Stimulated activated CD4-positive, alpha-beta T cell treated with anti-CD3 and anti-CD28 coated beads, Interleukin-12 subunit alpha, Interleukin-12 subunit beta, amount 100 ng/mL, for 4 hours (primary cell): ENCODE results near the gene ODAD2.
"Not testable (repeated sequence)": the region's sequence is repeated elsewhere in the genome, so short reads cannot be mapped to it uniquely, and the experiment has no call there.

Source experiments
- DNase-seq: peaks from one replicate; pipeline ENCODE4 v3.0.0-alpha.2; 2020

The ODAD2 gene

DNA sequence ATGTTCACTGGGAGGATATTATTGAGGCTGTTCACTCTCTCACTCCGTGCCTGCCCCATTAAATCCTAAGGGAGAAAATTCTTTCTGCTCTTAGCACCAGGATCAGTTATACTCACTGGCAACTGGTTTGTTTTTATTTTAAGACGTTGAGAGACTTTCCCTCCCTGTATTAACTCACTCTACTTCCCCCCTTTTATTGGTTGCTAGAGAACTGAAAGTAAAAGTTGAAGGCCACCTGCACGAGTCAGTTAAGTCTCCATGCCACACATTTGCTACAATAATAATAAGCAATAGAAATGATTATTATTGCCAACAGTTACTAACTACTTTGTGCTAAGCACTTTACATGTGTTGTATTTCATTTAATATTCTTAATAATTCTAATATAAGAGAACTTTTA is 40.5 kb downstream of the ODAD2 start:
- DNase-seq, result not testable (repeated sequence)

DNA sequence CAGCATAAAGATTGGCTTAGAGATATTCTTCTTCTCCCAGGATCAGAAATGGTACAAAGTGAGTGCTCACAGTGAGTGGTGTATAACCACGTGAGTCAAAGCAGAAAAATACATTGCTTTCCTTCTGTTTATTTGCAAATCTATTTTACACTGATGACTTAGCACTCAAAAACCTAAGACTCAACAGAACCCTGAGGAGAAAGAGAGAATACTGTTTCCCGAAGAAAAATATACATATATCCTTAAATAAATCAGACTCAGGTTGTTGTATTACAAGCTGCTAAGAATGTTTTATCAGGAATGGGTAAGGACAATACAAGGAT is 48.7 kb downstream of the ODAD2 start:
- DNase-seq, result no peak

DNA sequence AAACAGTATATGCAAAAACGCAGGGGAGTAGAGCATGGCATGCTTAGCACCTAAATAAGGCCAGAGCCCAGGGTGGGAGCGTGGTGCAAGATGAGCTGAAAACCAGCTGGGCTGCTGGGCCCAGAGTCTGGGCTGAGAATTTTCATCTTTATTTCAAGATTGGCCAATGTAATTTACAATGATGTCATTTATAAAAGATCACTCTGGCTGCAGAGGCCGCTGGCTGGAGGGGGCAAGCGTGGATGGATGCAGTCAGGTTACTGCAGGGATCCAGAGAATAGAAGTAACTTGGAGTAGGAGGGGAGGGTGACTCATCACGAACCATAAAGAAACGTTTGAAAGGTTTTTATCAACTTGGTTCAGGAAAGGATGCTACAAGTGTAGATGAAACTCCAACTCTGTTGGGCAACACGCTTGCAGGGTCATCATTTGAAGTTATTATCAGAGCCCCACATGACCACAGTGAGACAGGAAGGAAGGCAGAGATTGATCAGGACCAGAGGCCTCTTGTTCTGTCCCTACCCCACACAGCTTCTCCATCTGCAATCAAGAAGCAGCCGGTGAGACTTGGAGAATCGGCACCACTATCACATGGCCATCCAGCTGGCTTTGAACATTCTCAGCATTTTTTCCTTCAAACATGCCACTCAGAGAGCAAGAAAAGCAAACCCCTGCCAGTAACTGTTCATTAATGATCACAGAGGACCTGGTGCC is 49.2 kb downstream of the ODAD2 start:
- DNase-seq, result no peak

DNA sequence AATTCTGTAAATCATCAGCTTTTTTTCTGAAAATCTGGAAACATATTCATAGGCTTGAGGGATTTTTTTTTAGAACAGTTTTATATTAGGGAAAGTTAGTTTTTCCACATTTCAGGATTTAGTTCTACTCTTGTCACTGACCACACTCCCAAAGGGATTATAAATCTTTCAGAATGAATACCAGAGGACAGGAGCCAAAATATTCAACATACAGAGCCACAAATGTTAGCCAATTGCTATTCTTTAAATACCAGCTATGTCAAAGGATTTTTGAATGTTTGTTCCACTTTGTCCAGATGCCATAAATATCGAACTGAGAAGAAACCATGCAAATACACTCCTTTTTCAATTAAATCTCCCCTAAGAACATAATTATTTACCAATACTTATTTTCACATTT is 50.7 kb downstream of the ODAD2 start:
- no peak for DNase-seq

DNA sequence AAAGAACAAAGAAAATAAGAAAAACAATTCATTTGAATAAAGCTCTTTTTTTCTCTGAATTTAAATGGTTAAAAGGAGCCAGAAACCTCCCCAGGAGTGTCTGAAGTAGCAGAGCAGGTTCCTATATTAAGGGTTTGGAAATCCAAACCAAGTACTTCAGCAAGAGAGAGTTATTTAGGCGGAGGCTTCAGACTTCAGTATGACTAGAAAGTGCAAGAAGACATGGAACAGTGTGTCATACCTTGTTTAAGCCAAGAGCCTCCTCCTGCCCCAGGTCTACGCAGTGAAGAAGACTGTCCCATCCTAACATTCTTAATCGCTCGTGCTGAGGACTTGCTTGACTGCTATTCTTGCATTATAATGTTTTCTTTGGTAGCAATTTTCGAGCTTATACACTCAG is 51.3 kb downstream of the ODAD2 start:
- no peak for DNase-seq

DNA sequence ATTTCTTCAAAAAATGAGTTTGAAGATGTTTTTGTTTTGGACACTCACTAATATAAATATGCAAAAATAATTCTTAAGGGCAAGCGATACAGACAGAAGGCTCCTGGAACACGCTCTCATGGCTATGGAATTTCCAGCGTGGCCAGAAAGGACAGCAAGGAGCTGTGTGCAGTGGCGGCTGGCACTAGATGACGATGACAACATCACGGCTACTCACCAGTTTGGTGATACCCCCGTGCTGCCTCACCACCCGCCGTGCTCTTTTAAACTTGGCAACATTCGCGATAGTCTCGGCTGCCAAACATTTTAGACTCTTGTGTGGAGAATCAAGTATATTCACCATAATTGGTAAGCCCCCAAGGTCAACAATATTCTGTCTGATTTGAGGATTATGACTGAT is 54.9 kb downstream of the ODAD2 start:
- no peak for DNase-seq

DNA sequence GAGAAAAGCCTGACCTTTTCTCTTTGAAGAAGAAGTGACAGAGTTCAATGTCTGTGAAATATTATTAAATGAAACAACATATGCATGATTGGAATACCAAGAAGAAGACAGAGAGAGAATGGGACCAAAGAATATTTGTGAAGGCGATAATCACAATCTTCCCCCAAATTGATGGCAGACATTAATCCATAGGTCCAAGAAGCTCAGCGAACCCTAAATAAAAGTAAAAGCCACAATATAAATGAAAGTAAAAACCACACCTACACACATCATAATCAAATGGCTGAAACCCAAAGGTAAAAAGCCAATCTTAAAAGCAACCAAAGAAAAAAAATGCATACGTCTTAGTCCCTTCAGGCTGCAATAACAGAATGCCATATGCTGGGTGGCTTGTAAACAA is 84.0 kb downstream of the ODAD2 start:
- DNase-seq, result no peak

DNA sequence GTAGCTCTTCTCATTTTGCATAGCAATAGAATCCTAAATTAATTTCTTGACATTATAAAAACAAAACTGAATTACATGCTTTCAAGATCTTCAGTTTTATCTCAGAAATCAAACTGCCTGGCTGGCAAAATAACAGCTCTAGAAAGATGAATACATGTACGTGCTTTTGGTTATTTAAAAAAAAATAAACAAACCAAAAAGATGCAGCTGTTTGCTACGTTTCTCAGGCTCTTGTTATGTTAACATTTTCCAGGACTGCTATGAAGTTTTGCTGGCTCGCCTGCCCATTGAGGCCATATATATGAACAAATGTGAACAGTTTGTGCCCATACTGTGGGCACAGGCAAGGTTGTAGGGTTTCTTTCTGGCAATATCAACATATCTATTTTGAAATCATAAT is 86.6 kb downstream of the ODAD2 start:
- no peak for DNase-seq

DNA sequence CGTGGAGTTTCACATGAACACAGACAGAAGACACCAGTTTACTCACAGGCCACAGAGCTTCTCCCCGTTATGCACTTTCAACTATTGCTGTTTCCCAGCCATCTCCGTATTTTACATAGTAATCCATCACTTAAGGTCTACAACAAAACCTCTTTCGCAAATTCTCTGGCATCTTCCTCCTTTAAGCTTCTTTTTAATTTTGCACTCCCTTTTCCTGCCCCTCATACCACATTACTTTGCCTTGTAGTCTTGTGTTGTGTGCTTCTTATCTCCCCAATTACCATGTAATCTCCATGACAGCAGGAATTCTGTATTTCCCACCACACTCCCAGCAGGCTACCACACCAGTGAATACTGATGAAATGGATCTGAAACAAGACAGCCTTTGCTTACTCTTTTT is 87.3 kb downstream of the ODAD2 start:
- no peak for DNase-seq

DNA sequence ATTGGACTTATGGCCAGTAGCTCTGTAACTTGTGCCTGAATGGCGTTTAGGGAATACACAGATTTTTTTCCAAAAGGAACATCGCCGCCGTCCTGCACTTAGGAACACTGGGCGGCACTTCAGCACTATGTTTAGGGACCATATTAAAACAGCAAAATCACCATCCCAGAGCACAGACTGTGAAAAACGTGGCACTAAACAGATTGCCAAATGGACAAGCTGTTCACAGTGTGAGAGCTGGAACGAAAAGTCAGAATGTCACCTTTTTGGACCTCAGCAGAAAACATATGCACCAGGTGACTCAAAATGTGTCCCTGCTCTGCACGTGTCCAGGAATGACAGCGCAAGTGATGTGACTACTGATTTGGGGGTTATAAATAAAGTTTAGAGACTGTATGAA is 87.9 kb downstream of the ODAD2 start:
- no peak for DNase-seq

DNA sequence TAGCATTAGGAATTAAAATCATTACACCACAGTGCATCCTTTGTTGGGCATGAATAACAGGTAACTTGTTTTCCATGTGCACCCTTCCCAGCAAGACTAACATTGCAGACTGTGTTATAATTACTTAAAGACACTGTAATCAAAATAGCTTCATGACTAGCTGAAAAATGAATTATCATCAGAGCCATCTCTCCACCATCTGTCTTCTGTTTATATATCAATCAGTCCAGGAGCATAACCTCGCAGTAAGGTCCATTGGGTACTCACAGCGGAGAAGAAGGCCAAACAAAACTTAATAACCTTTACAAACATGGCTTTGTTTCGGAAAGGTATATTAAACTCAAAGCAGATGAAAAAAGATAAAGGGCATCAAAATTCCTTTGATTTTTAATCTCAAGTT is 90.6 kb downstream of the ODAD2 start:
- no peak for DNase-seq

DNA sequence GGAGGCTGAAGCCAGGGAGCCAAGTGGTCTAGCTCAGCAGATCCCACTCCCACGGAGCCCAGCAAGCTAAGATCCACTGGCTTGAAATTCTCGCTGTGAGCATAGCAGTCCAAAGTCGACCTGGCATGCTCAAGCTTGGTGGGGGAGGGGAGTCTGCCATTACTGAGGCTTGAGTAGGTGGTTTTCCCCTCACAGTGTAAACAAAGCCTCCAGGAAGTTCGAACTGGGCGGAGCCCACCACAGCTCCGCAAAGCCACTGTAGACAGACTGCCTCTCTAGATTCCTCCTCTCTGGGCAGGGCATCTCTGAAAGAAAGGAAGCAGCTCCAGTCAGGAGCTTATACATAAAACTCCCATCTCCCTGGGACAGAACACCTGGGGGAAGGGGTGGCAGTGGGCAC is 99.4 kb downstream of the ODAD2 start:
- not testable (repeated sequence) for DNase-seq

DNA sequence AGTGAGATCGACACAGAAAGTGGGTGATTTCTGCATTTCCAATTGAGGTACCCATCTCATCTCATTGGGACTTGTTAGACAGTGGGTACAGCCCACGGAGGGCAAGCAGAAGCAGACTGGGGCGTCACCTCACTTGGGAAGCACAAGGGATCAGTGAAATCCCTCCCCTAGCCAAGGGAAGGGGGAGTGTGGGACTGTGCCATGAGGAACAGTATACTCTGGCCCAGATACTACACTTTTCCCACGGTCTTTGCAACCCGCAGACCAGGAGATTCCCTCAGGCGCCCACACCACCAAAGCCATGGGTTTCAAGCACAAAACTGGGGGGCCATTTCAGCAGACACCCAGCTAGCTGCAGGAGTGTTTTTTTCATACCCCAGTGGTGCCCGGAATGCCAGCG is 99.8 kb downstream of the ODAD2 start:
- no peak for DNase-seq

DNA sequence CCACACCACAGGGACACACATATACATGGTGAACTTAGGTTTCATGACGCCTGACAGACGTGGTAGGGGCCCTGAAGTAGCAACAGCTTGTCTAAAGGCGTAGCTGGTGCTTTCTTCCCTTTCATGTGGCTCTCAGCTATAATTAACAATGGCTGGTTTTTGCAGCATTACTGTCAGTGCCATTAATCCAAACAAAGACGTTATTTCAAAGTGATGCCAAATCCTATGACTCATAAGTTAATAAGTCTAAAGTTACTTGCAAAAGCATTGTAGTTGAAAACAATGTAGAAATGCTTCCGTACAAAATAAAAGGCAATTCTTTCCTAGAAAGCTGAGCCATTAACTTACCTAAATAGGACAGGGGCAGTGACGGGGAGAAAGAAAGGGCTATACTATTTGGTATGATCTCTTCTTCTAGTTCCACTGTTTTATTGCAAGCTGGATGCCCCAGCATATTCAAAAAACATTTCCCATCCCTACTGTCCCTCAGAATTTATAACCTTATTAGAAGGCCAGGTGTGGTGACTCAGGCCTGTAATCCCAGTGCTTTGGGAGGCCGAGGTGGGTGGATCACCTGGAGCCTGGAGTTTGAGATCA is 105.4 kb downstream of the ODAD2 start:
- no peak for DNase-seq

DNA sequence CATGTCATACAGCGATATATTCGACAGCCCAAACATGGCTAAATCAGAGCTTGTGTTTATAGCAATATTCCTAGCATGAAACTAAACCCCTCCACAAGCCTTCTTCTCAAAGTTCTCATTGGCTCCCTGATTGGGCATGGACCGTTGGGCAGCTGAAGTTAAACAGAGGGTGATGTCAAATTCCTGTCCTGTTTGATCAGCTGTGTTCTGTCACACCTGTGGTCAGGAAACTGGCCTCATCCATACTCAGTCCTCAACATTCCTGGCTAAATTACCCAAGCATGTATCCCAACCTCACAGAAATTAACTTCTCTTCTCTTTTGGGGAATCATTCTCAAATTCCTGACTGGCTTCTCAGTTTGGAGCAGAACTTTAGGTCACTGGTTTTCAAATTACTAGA is 107.9 kb downstream of the ODAD2 start:
- DNase-seq, result no peak

DNA sequence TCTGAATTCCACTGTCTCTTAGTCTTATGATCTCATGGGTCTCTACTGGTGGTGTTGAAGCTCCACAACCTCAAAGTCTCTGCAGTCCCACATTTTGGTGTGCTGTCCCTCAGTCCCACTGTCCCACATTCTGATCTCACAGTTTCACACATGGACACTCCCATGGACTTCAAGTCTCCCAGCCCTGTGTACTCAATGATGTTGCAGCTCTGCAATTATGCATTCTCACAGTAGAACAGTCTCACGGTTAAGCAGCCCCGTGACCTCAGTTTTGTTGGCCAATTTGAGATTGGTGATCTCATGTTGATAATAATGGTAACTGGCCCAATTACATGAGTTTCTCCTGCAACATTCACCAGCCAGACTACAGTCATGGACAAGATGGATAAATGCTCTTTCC is 109.4 kb downstream of the ODAD2 start:
- DNase-seq, result no peak

DNA sequence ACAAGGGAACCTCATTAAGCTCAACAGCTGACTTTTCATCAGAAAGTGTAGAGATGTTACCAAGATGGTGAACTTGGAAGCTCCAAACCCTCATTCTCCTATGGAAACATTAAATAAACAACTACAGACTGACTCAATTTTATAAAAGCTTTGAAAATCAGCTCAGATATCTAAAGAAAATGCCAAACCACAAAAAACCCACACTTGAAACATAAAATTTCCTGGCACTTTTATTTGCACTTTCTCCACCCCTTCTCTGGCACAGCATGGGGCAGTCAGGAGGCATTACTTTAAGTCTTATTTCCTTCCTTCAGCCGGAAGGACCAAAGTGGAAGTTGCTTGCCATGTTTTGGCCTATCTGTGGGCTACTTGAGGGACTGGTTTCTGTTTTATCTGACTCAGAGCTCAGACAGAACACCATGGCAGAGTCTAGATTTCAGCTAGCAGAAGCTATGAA is 114.7 kb downstream of the ODAD2 start:
- DNase-seq, result no peak

DNA sequence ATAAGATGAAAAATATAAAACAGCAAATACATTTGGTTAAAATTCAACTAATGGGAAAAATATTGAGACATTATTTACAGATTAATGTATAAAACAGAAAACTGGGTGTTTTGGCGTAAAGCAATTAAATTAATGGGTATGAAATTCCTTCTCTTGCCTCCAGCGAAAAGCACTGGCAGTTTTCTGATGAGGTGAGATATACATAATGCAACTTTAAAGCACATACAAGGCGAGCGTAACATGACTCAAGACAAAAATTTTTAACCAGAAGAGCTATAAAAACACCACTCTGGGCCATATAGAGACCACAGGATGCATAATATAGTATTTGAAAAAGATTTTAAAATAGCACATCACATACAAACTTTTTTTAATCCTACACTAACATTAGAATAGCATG is 120.6 kb downstream of the ODAD2 start:
- no peak for DNase-seq

DNA sequence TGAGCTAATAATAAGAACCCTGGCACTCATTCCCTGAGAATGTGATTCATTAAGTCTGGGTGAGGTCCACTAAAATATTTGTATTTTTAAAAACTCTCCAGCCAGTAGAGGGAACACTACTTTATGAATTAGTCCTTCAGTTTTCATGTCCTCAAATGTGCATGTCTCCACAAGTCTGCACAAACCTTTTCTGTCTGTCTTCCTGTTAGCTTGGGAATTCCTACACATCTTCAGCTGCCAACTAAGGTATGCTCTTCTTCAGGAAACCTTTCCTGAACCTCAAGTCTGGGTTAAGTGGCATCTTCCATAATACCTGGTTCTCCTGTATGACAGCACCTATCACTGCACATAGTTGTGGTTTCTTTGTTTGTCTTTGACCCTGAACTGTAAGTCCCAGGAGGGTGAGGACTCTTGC is 133.7 kb downstream of the ODAD2 start:
- no peak for DNase-seq

DNA sequence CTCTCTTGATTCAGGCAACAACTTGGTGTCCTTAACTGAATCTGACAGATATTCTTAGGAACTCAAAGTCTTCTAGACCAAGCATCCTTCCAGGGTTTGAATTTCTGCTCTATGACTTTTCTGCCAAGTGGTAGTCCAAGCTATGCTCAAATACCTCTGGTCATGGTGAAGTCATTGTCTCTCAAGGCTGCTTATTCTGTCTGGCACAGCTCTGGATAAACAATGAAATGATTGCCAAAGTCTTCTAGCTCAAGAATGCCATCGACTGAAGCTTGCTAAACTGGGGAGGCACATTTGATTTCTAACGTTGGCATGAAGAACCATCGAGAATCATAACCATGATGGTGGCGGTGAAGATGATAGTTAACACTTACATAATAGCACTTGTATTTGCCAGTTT is 137.1 kb downstream of the ODAD2 start:
- DNase-seq, result no peak

DNA sequence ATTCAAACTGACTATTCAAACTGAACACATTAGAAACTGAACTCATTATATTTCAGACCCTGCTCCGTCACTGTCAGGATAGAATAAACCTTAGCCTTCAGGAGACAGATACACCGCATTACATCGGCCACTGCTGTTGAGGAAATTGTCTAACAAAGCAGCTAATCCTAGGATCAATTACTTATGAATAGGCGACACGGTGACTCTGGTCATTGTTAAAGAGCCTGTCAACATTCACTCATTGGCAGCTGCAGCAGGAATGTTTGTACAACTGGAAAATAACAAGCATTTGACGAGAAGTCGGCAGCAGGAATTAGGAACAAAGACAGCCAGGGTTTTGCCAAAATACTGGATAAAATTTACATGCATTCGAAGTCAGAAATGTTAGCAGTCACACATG is 141.3 kb downstream of the ODAD2 start:
- no peak for DNase-seq

DNA sequence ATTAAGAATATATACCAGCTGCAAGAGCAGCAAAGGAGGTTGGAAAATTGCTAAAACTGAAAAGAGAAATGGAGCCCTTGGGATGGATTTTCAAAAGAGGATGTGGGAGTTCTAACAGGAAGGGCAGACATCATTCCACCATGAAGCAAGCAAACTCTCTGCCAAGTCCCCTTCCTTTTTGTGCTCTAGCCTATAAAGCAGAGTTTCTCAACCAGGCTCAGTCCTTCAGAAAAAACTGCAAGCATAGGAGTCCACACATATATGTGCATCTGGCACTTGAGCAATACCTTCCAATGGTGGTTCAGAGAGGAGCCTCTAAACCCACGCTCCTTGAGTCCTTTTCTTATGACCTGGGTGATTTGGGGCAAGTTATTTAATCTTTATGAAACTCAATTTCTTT is 154.7 kb downstream of the ODAD2 start:
- DNase-seq, result no peak

DNA sequence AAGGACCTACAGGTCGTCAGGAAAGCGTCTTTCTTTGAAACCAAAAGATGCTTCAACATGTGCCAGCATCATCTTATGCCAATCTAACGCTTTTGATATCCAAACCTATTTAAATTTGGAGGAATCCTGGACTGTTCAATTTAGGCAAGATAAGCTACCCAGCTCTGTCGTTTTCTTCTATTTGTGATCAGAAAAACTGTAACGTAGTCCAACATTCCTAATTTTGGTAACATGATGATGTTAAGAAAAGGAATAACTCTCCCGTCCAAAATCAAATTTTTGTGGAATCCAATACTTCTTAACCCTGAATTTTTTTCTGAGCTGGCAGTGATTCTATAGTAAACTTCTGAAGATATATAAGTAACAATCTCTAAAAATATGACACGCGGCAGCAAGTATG is 160.0 kb downstream of the ODAD2 start:
- no peak for DNase-seq

DNA sequence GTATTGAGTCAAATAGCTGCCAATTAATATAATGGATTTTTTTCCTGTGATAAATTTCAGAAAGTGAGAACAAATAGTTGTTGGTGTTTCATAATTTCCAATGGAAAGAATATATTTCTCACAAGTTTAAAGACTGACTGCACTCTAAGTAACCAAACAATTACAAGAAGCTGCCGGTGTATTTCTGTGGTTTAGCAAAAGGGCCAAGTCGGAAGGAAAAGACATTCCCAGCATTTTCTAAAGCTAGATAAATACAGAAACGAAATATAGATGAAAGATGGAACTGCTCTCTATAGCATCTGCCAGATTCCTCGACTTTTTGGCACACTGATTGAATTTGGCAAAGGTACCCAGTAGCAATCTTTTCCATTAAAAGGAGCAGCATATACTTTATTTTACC is 160.5 kb downstream of the ODAD2 start:
- DNase-seq, result no peak

DNA sequence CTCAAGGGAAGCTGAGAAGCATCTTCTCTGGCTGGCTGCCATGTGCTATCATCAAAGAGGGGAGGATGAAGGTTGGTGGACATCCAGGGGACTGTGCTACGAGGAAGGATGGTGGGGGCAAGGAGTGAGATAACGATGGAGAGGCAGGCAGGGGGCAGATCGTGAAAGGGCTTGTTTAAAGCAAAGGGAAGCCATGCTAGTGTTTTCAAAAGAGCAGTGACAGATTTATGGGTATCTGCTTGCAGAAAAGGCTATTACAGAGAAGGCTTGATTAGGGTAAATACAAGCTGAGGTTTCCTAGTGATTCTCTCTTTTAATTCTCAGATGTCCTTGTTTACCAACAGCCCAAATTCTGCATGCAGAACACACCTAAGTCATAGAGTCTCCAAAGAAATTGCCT is 164.4 kb downstream of the ODAD2 start:
- DNase-seq, result no peak
